Activated T-helper 17 cell treated with anti-CD3 and anti-CD28 coated beads, Interleukin-2, amount 50 U/mL, for 72 hours (primary cell): ENCODE results near the gene KIAA1586. TPM values are rescaled to one million over a fixed set of nuclear protein-coding genes. Genes with fewer than 3 reads are reported as not detected.
"Not testable (repeated sequence)": the region's sequence is repeated elsewhere in the genome, so short reads cannot be mapped to it uniquely, and the experiment has no call there.

Experiments
- ATAC-seq: fragments of 150-1000 bp; cut with Tn5 transposase; replicated peaks from 2 replicates; pipeline ENCODE4 v1.10.0; 2021; ENCODE audit warnings: mild to moderate bottlenecking, moderate library complexity
- H3K27ac Mint-ChIP-seq: one replicate; pipeline ENCODE4 v1.8.0; 2022; ENCODE audit warnings: mixed read lengths
- H3K27me3 Mint-ChIP-seq: one replicate; pipeline ENCODE4 v1.8.0; 2022; ENCODE audit warnings: mixed read lengths
- H3K36me3 Mint-ChIP-seq: one replicate; pipeline ENCODE4 v1.8.0; 2022; ENCODE audit warnings: low read depth, mild to moderate bottlenecking, mixed read lengths
- H3K4me1 Mint-ChIP-seq: one replicate; pipeline ENCODE4 v1.8.0; 2022; ENCODE audit warnings: mixed read lengths
- H3K4me3 Mint-ChIP-seq: one replicate; pipeline ENCODE4 v1.8.0; 2022; ENCODE audit warnings: mild to moderate bottlenecking, mixed read lengths
- H3K9me3 Mint-ChIP-seq: one replicate; pipeline ENCODE4 v1.8.0; 2022; ENCODE audit warnings: mixed read lengths
- total RNA-seq, 2 donors: library from RNA; stranded (reverse); gene quantifications; one replicate each; pipeline ENCODE4 v1.2.3, GENCODE V29; 2022

The KIAA1586 gene
- 10 to 100 TPM; 13.9 to 18.3 TPM for total RNA-seq

GRCh38 chr6:57046332-57047256, at the start of gene KIAA1586:
Gene KIAA1586, plus strand, starts transcription at chr6:57046693. Its CDS starts 63 bp downstream, at chr6:57046756.
- H3K36me3 Mint-ChIP-seq, result peaks cover 39% of the 10 kb centered on the region
- H3K9me3 Mint-ChIP-seq, H3K27me3 Mint-ChIP-seq: not testable (repeated sequence)
- H3K4me1 Mint-ChIP-seq, result peaks cover 14% of the 10 kb centered on the region
- H3K4me3 Mint-ChIP-seq, result peak within 1 kb of the TSS; percentile 94
- peak; percentile 96 for ATAC-seq
- peak within 1 kb of the TSS; percentile 95 for H3K27ac Mint-ChIP-seq

- no peak overlapping the region for H3K4me3 Mint-ChIP-seq
Measured at GRCh38 chr6:56999049-56999448, 47.4 kb upstream of the KIAA1586 start.

GRCh38 chr6:56999748-57000147, 46.7 kb upstream of the KIAA1586 start:
- H3K4me3 Mint-ChIP-seq, H3K27ac Mint-ChIP-seq: not testable (repeated sequence)

More at GRCh38 chr6:56999049-56999448, 47.4 kb upstream of the KIAA1586 start:
- ATAC-seq, result no peak
- no peaks in the 10 kb centered on the region for H3K36me3 Mint-ChIP-seq
- no peak overlapping the region for H3K27ac Mint-ChIP-seq
- H3K27me3 Mint-ChIP-seq, result peaks cover 27% of the 10 kb centered on the region
- no peaks in the 10 kb centered on the region for H3K4me1 Mint-ChIP-seq
- H3K9me3 Mint-ChIP-seq, result no peaks in the 10 kb centered on the region

GRCh38 chr6:57002197-57002596, 44.3 kb upstream of the KIAA1586 start:
- Mint-ChIP-seq H3K4me1 (no peaks in the 10 kb centered on the region), H3K27me3 (peaks cover 16% of the 10 kb centered on the region), H3K9me3 (no peaks in the 10 kb centered on the region), H3K27ac (no peak overlapping the region), H3K4me3 (no peak overlapping the region), H3K36me3 (no peaks in the 10 kb centered on the region)
- no peak for ATAC-seq

More at GRCh38 chr6:56999748-57000147, 46.7 kb upstream of the KIAA1586 start:
- peaks cover 26% of the 10 kb centered on the region for H3K27me3 Mint-ChIP-seq
- not testable (repeated sequence) for H3K4me1 Mint-ChIP-seq, H3K36me3 Mint-ChIP-seq, H3K9me3 Mint-ChIP-seq, ATAC-seq

GRCh38 chr6:57004292-57004691, 42.2 kb upstream of the KIAA1586 start:
- Mint-ChIP-seq H3K4me3 (no peak overlapping the region), H3K9me3 (no peaks in the 10 kb centered on the region), H3K27ac (no peak overlapping the region)

GRCh38 chr6:57006101-57006500, 40.4 kb upstream of the KIAA1586 start:
- Mint-ChIP-seq H3K4me3 (no peak overlapping the region), H3K4me1 (no peaks in the 10 kb centered on the region), H3K27ac (no peak overlapping the region)

More at GRCh38 chr6:57004292-57004691, 42.2 kb upstream of the KIAA1586 start:
- ATAC-seq, result no peak
- H3K4me1 Mint-ChIP-seq, result no peaks in the 10 kb centered on the region
- peaks cover 13% of the 10 kb centered on the region for H3K27me3 Mint-ChIP-seq
- no peaks in the 10 kb centered on the region for H3K36me3 Mint-ChIP-seq

GRCh38 chr6:57008069-57008468, 38.4 kb upstream of the KIAA1586 start:
- not testable (repeated sequence) for ATAC-seq, H3K36me3 Mint-ChIP-seq, H3K9me3 Mint-ChIP-seq, H3K27ac Mint-ChIP-seq, H3K27me3 Mint-ChIP-seq, H3K4me1 Mint-ChIP-seq, H3K4me3 Mint-ChIP-seq

More at GRCh38 chr6:57006101-57006500, 40.4 kb upstream of the KIAA1586 start:
- Mint-ChIP-seq H3K9me3 (no peaks in the 10 kb centered on the region), H3K36me3 (no peaks in the 10 kb centered on the region), H3K27me3 (peaks cover 16% of the 10 kb centered on the region)
- ATAC-seq, result no peak

- Mint-ChIP-seq H3K4me1 (no peaks in the 10 kb centered on the region), H3K36me3 (no peaks in the 10 kb centered on the region), H3K27me3 (peaks cover 9% of the 10 kb centered on the region), H3K4me3 (no peak overlapping the region), H3K9me3 (no peaks in the 10 kb centered on the region), H3K27ac (no peak overlapping the region)
- ATAC-seq, result no peak
Measured at GRCh38 chr6:57013521-57013926, 33.0 kb upstream of the KIAA1586 start.

- Mint-ChIP-seq H3K36me3 (no peaks in the 10 kb centered on the region), H3K4me3 (no peak overlapping the region), H3K27me3 (peaks cover 6% of the 10 kb centered on the region), H3K4me1 (no peaks in the 10 kb centered on the region), H3K27ac (no peak overlapping the region), H3K9me3 (no peaks in the 10 kb centered on the region)
- no peak for ATAC-seq
Measured at GRCh38 chr6:57017069-57017468, 29.4 kb upstream of the KIAA1586 start.

GRCh38 chr6:57017841-57018240, 28.7 kb upstream of the KIAA1586 start:
- ATAC-seq, result no peak
- Mint-ChIP-seq H3K27me3 (peaks cover 6% of the 10 kb centered on the region), H3K27ac (no peak overlapping the region), H3K36me3 (no peaks in the 10 kb centered on the region), H3K4me3 (no peak overlapping the region), H3K9me3 (no peaks in the 10 kb centered on the region), H3K4me1 (no peaks in the 10 kb centered on the region)

- Mint-ChIP-seq H3K27me3 (peaks cover 6% of the 10 kb centered on the region), H3K9me3 (peaks cover under 1% of the 10 kb centered on the region), H3K4me3 (no peak overlapping the region), H3K27ac (no peak overlapping the region), H3K36me3 (no peaks in the 10 kb centered on the region), H3K4me1 (no peaks in the 10 kb centered on the region)
- no peak for ATAC-seq
Measured at GRCh38 chr6:57019434-57019833, 27.1 kb upstream of the KIAA1586 start.

- Mint-ChIP-seq H3K27ac (no peak overlapping the region), H3K4me3 (no peak overlapping the region), H3K9me3 (peaks cover 11% of the 10 kb centered on the region), H3K36me3 (no peaks in the 10 kb centered on the region), H3K4me1 (no peaks in the 10 kb centered on the region), H3K27me3 (peaks cover 7% of the 10 kb centered on the region)
- peak; percentile 63 for ATAC-seq
Measured at GRCh38 chr6:57021086-57021720, 25.3 kb upstream of the KIAA1586 start.

- H3K9me3 Mint-ChIP-seq, result peaks cover 11% of the 10 kb centered on the region
- H3K27me3 Mint-ChIP-seq, result peaks cover 5% of the 10 kb centered on the region
- no peak for ATAC-seq
- no peak overlapping the region for H3K27ac Mint-ChIP-seq
- H3K4me1 Mint-ChIP-seq, result no peaks in the 10 kb centered on the region
- no peaks in the 10 kb centered on the region for H3K36me3 Mint-ChIP-seq
- no peak overlapping the region for H3K4me3 Mint-ChIP-seq
Measured at GRCh38 chr6:57024321-57024720, 22.2 kb upstream of the KIAA1586 start.

- Mint-ChIP-seq H3K27ac (no peak overlapping the region), H3K27me3 (peaks cover 10% of the 10 kb centered on the region), H3K9me3 (peaks cover 11% of the 10 kb centered on the region), H3K36me3 (no peaks in the 10 kb centered on the region), H3K4me1 (no peaks in the 10 kb centered on the region), H3K4me3 (no peak overlapping the region)
- no peak for ATAC-seq
Measured at GRCh38 chr6:57024775-57025174, 21.7 kb upstream of the KIAA1586 start.

- H3K4me3 Mint-ChIP-seq, result no peak overlapping the region
- H3K9me3 Mint-ChIP-seq, result peaks cover 11% of the 10 kb centered on the region
- no peak overlapping the region for H3K27ac Mint-ChIP-seq
- no peaks in the 10 kb centered on the region for H3K36me3 Mint-ChIP-seq
- no peaks in the 10 kb centered on the region for H3K4me1 Mint-ChIP-seq
- no peak for ATAC-seq
- peaks cover 10% of the 10 kb centered on the region for H3K27me3 Mint-ChIP-seq
Measured at GRCh38 chr6:57026001-57026400, 20.5 kb upstream of the KIAA1586 start.
